ENCODE measurements around the gene ATRN. TPM values are rescaled to one million over a fixed set of nuclear protein-coding genes. Genes with fewer than 3 reads are reported as not detected.

Gene ATRN
- total and polyA plus RNA-seq, 4 donors: 8.4 to 104 (median 46.0) TPM

GRCh38 chr20:3659492-3660261, 188.9 kb downstream of the ATRN start:
- WGBS: 70% methylated on average over 12 of the region's 12 CpGs
- TF ChIP-seq GABPA (IDR thresholded peaks at IDR 0.05 in 1 of 2, conservative IDR thresholded peaks at IDR 0.05 in 1 of 2): no peak
- no peak for TF ChIP-seq ATF3 (IDR thresholded peaks at IDR 0.05)
- TF ChIP-seq HNF4A (conservative IDR thresholded peaks at IDR 0.05): no peak
- no peak for TF ChIP-seq JUND (IDR thresholded peaks at IDR 0.05)
- TF ChIP-seq RXRA (IDR thresholded peaks at IDR 0.05): no peak
- no peak for TF ChIP-seq SP1 (IDR thresholded peaks at IDR 0.05)
- TF ChIP-seq CTCF (IDR thresholded peaks at IDR 0.05; ENCODE audit: low read depth, low read length, missing input control): no peak
- no peak for TF ChIP-seq YY1 (IDR thresholded peaks at IDR 0.05)
- TF ChIP-seq EGR1 (IDR thresholded peaks at IDR 0.05; ENCODE audit: low read depth in 2 of 2): no peak
- no peak for TF ChIP-seq ZBTB33 (IDR thresholded peaks at IDR 0.05)
- no peak for DNase-seq (ENCODE audit: low spot score)

GRCh38 chr20:3660262-3661059, 189.6 kb downstream of the ATRN start:
- no peak for DNase-seq (ENCODE audit: low spot score)
- 6% methylated on average over 75 of the region's 75 CpGs for WGBS
- TF ChIP-seq YY1 (IDR thresholded peaks at IDR 0.05): no peak
- TF ChIP-seq RXRA (IDR thresholded peaks at IDR 0.05): no peak
- TF ChIP-seq REST (IDR thresholded peaks at IDR 0.05): no peak
- no peak for TF ChIP-seq JUND (IDR thresholded peaks at IDR 0.05)
- TF ChIP-seq GABPA (IDR thresholded peaks at IDR 0.05 in 1 of 2, conservative IDR thresholded peaks at IDR 0.05 in 1 of 2): no peak
- TF ChIP-seq FOXA1 (IDR thresholded peaks at IDR 0.05): no peak
- TF ChIP-seq MAX (IDR thresholded peaks at IDR 0.05): no peak
- no peak for TF ChIP-seq HNF4A (conservative IDR thresholded peaks at IDR 0.05)
- no peak for TF ChIP-seq ZBTB33 (IDR thresholded peaks at IDR 0.05)
- no peak for TF ChIP-seq HNF4G (IDR thresholded peaks at IDR 0.05)
- no peak for TF ChIP-seq TAF1 (conservative IDR thresholded peaks at IDR 0.05)
- no peak for TF ChIP-seq CTCF (IDR thresholded peaks at IDR 0.05; ENCODE audit: low read depth, low read length, missing input control)

More at GRCh38 chr20:3659492-3660261, 188.9 kb downstream of the ATRN start:
- peaks cover 0 to 23% (median 5%) of the 10 kb centered on the region in 4 donors for H3K27me3 ChIP-seq (ENCODE audit: control insufficient read depth in 4 of 4, insufficient read depth in 4 of 4, low read length in 3 of 4)
- no peak overlapping the region for H3K9ac ChIP-seq (ENCODE audit: low read depth in 1 of 2, low read length in 2 of 2)
- peaks cover 0 to 8% (median 3%) of the 10 kb centered on the region in 4 donors for H3K4me1 ChIP-seq (ENCODE audit: control insufficient read depth in 4 of 4, insufficient read depth in 4 of 4, low read length in 3 of 4)
- no peak overlapping the region for H3K4me3 ChIP-seq (ENCODE audit: low read depth in 1 of 3, low read length in 3 of 3)
- peaks cover 0 to 2% (median 0%) of the 10 kb centered on the region in 4 donors for H3K9me3 ChIP-seq (ENCODE audit: control insufficient read depth in 4 of 4, low read length in 3 of 4)
- no peak overlapping the region for H3K27ac ChIP-seq (ENCODE audit: low read depth in 1 of 2, low read length in 2 of 2)
- no peaks in the 10 kb centered on the region for H3K36me3 ChIP-seq (ENCODE audit: control insufficient read depth in 4 of 4, insufficient read depth in 3 of 4, low read depth in 1 of 4, low read length in 3 of 4)

More at GRCh38 chr20:3660262-3661059, 189.6 kb downstream of the ATRN start:
- Histone ChIP-seq H3K36me3 (ENCODE audit: control insufficient read depth in 4 of 4, insufficient read depth in 3 of 4, low read depth in 1 of 4, low read length in 3 of 4) (no peaks in the 10 kb centered on the region), H3K27me3 (ENCODE audit: control insufficient read depth in 4 of 4, insufficient read depth in 4 of 4, low read length in 3 of 4) (peaks cover 0 to 23% (median 5%) of the 10 kb centered on the region in 4 donors), H3K4me3 (ENCODE audit: low read depth in 1 of 3, low read length in 3 of 3) (no peak overlapping the region), H3K9ac (ENCODE audit: low read depth in 1 of 2, low read length in 2 of 2) (no peak overlapping the region), H3K4me1 (ENCODE audit: control insufficient read depth in 4 of 4, insufficient read depth in 4 of 4, low read length in 3 of 4) (peaks cover 0 to 8% (median 3%) of the 10 kb centered on the region in 4 donors), H3K27ac (ENCODE audit: low read depth in 1 of 2, low read length in 2 of 2) (no peak overlapping the region), H3K9me3 (ENCODE audit: control insufficient read depth in 4 of 4, low read length in 3 of 4) (peaks cover 0 to 1% (median 0%) of the 10 kb centered on the region in 4 donors)

Measured in liver (tissue), 9 donors.